IMR-90 (cell line): ENCODE results near the gene MYO1A. TPM values are rescaled to one million over a fixed set of nuclear protein-coding genes. Genes with fewer than 3 reads are reported as not detected.
A peak's percentile ranks its signal among the peaks of the same experiment; 100 is the strongest.

ENCODE experiments used
- ATAC-seq: fragments of 200-7000 bp; cut with Tn5 transposase; 2 replicates; pipeline ENCODE4 v1.9.1; 2020; ENCODE audit warnings: low read depth, mild to moderate bottlenecking, moderate library complexity
- BruUV-seq: library from RNA; stranded (reverse); fragments of 400-500 nt; replicated peaks from 2 replicates; lab custom pipeline; 2021; lab: Mats Ljungman, UMichigan
- CTCF ChIA-PET: fragments of 300-600 bp; formaldehyde crosslinking; extraction: SDS; loops from one replicate; lab custom pipeline; 2021; ENCODE audit warnings: antibody characterized with exemption; lab: Yijun Ruan, JAX
- POLR2A ChIA-PET: fragments of 300-600 bp; sonication (Branson Sonifier 250); formaldehyde crosslinking; loops from one replicate; lab custom pipeline; 2022; ENCODE audit warnings: antibody characterized with exemption; ENCODE audit not compliant: unreplicated experiment; lab: Charles Lee
- DNase-seq: peaks from one replicate; pipeline ENCODE4 v3.0.0; 2013
- H2AFZ ChIP-seq: replicated peaks from 2 replicates; pipeline ENCODE3; 2013; ENCODE audit warnings: low read length, mild to moderate bottlenecking; ENCODE audit not compliant: poor library complexity
- H2AK5ac ChIP-seq: 2 replicates; pipeline ENCODE4 v1.6.1; 2013; ENCODE audit warnings: low read depth, low read length, inconsistent platforms
- H2AK9ac ChIP-seq: replicated peaks from 2 replicates; pipeline ENCODE3; 2013; ENCODE audit warnings: mild to moderate bottlenecking, low read depth, low read length, moderate library complexity; ENCODE audit not compliant: poor library complexity
- H2BK120ac ChIP-seq: 2 replicates; pipeline ENCODE4 v1.6.1; 2013; ENCODE audit warnings: low read depth, low read length, inconsistent platforms
- H2BK15ac ChIP-seq: 3 replicates; pipeline ENCODE4 v1.6.1; 2013; ENCODE audit warnings: low read depth, low read length, inconsistent platforms
- H2BK20ac ChIP-seq: 2 replicates; pipeline ENCODE4 v1.6.1; 2013; ENCODE audit warnings: low read depth, mild to moderate bottlenecking, inconsistent platforms, low read length, moderate library complexity
- H2BK5ac ChIP-seq: 2 replicates; pipeline ENCODE4 v1.6.1; 2013; ENCODE audit warnings: mild to moderate bottlenecking, low read depth, low read length, inconsistent platforms; ENCODE audit not compliant: poor library complexity, severe bottlenecking
- H3K14ac ChIP-seq: replicated peaks from 2 replicates; pipeline ENCODE4 v1.6.1; 2013; ENCODE audit warnings: low read depth, low read length, inconsistent platforms
- H3K18ac ChIP-seq: 2 replicates; pipeline ENCODE4 v1.6.1; 2013; ENCODE audit warnings: low read depth, low read length, control low read depth
- H3K23ac ChIP-seq: 2 replicates; pipeline ENCODE4 v1.6.1; 2013; ENCODE audit warnings: low read depth, low read length, inconsistent platforms
- H3K27ac ChIP-seq: 2 replicates; pipeline ENCODE4 v1.5.1; 2013; ENCODE audit warnings: mild to moderate bottlenecking, control low read depth, low read length; ENCODE audit not compliant: insufficient read depth
- H3K27me3 ChIP-seq: 2 replicates; pipeline ENCODE4 v1.6.1; 2013; ENCODE audit warnings: low read length; ENCODE audit not compliant: control insufficient read depth, insufficient read depth
- H3K36me3 ChIP-seq: 2 replicates; pipeline ENCODE4 v1.6.1; 2013; ENCODE audit warnings: low read length, mixed read lengths; ENCODE audit not compliant: control insufficient read depth, insufficient read depth
- H3K4ac ChIP-seq: 2 replicates; pipeline ENCODE4 v1.6.1; 2013; ENCODE audit warnings: low read depth, low read length, inconsistent platforms
- H3K4me1 ChIP-seq: 2 replicates; pipeline ENCODE4 v1.6.1; 2013; ENCODE audit warnings: low read length, mixed read lengths; ENCODE audit not compliant: control insufficient read depth, insufficient read depth
- H3K4me2 ChIP-seq: 2 replicates; pipeline ENCODE4 v1.6.1; 2013; ENCODE audit warnings: low read depth, mild to moderate bottlenecking, control low read depth, low read length, moderate library complexity
- H3K4me3 ChIP-seq: 2 replicates; pipeline ENCODE4 v1.5.1; 2013; ENCODE audit warnings: low read depth, mild to moderate bottlenecking, control low read depth, low read length, moderate library complexity; ENCODE audit not compliant: insufficient read depth
- H3K56ac ChIP-seq: 2 replicates; pipeline ENCODE4 v1.6.1; 2013; ENCODE audit warnings: low read length, inconsistent platforms; ENCODE audit not compliant: insufficient read depth; ENCODE audit errors: extremely low read depth
- H3K79me1 ChIP-seq, 2 experiments: 2 replicates each; pipeline ENCODE4 v1.6.1; 2013; ENCODE audit warnings: low read length in 2 of 2, inconsistent platforms in 1 of 2, low read depth in 1 of 2
- H3K9ac ChIP-seq: 2 replicates; pipeline ENCODE4 v1.6.1; 2013; ENCODE audit warnings: low read depth, low read length, control low read depth
- H3K9me1 ChIP-seq: 2 replicates; pipeline ENCODE4 v1.6.1; 2013; ENCODE audit warnings: low read length, inconsistent platforms; ENCODE audit not compliant: insufficient read depth
- H3K9me3 ChIP-seq: 2 replicates; pipeline ENCODE4 v1.6.1; 2013; ENCODE audit warnings: low read length; ENCODE audit not compliant: control insufficient read depth, insufficient read depth
- H4K20me1 ChIP-seq: 2 replicates; pipeline ENCODE4 v1.6.1; 2013; ENCODE audit warnings: low read length, inconsistent platforms; ENCODE audit not compliant: insufficient read depth
- H4K5ac ChIP-seq: 2 replicates; pipeline ENCODE4 v1.6.1; 2013; ENCODE audit warnings: mild to moderate bottlenecking, low read depth, low read length, control low read depth
- H4K8ac ChIP-seq, 2 experiments: 2 replicates each; pipeline ENCODE4 v1.6.1; 2013; ENCODE audit warnings: low read depth in 2 of 2, low read length in 2 of 2, control low read depth in 1 of 2, inconsistent platforms in 1 of 2
- H4K91ac ChIP-seq: 2 replicates; pipeline ENCODE4 v1.6.1; 2013; ENCODE audit warnings: low read depth, low read length, inconsistent platforms; ENCODE audit not compliant: insufficient read depth
- MAZ ChIP-seq: IDR thresholded peaks from 2 replicates; pipeline ENCODE4 v1.6.1; 2012; ENCODE audit warnings: low read depth, mild to moderate bottlenecking, low read length, improper control_type of control experiment, moderate library complexity, borderline replicate concordance
- POLR2A ChIP-seq: IDR thresholded peaks from 2 replicates; pipeline ENCODE4 v1.6.1; 2012; ENCODE audit warnings: mild to moderate bottlenecking, low read depth, low read length
- WGBS, 2 experiments: methylation state at CpG; one replicate each; pipeline versions ENCODE4 v1.1.5 to v1.1.7; 2013; ENCODE audit warnings: missing lambda C conversion rate in 2 of 2; ENCODE audit not compliant: insufficient read length in 1 of 2; ENCODE audit errors: extremely low coverage in 2 of 2; 5-methylcytosine and 5-hydroxymethylcytosine counted together
- dilution Hi-C: fragments of 300-500 bp; cut with HindIII; formaldehyde crosslinking; loops from one replicate; pipeline ENCODE4 v1.14.3; 2018; ENCODE audit warnings: low sequenced_read_pairs; ENCODE audit not compliant: unreplicated experiment
- in situ Hi-C: fragments of 300-500 bp; cut with MboI; formaldehyde crosslinking; loops from 3 replicates; pipeline ENCODE4 v1.14.3; 2019; ENCODE audit warnings: low sequenced_read_pairs, inconsistent platforms, mixed read lengths
- intact Hi-C: fragments of 100-400 bp; cut with micrococcal nuclease; formaldehyde crosslinking; loops from 2 replicates; pipeline ENCODE4 v1.10.0; 2022
- polyA plus RNA-seq, 3 experiments: library from polyadenylated mRNA; depleted of rRNA; stranded (reverse); fragments of >200 nt; gene quantifications; 2 replicates each; pipeline ENCODE4 v1.2.3, GENCODE V29; 2012; ENCODE audit warnings: low replicate concordance in 1 of 3
- total RNA-seq: library from RNA; depleted of rRNA; stranded (reverse); fragments of >200 nt; gene quantifications from 2 replicates; pipeline ENCODE4 v1.2.3, GENCODE V29; 2012

Gene MYO1A
- total and polyA plus RNA-seq, 2 of the 4 experiments (the other 2 are of a cell fraction): under 0.01 TPM; not detected in 1

DNA sequence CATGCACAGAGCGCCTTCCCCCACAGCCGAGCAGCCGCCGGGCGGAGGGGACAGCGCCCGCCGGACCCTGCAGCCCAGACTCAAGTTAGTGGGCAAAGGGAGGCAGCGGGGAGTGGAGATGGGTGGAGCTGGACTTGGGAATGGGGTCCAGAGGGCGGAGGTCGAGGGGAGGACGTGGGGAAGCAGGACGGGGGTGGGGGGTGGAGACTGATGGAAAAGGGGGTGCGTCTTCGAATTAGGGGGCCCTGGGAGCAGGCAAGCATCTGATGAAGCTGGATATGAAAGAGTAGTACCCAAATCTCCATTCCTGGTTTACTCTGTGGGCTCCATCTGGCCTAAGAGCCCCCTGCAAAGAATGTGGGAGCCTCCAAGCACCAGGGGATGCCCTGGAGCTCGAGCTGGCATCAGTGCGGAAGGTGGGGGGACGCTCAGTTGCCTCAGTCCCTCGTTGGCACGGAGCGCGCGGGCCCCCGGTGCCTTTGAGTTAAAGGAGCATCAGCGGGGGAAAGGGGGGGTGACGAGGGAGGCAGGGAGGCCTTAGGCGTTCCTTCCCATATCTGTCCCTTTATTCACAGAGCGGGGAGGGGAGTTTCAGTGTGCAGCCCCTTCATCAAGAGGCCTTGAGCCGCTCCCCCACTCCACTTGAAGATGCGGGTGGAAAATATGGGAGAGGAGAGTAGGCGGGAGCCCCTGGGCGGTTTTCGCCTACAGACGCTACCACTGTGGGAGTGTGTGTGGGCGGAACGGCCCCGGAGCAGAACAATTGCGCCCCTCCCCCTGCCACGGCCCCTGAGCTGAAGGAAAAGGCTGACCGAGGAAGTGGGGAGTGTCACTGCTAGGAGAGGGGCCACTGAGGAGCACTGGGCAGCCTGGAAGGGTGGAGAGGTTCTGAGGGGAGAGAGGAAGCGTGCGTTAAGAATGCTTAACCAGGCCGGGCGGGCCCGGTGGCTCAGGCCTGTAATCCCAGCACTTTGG is 39.6 kb upstream of the MYO1A start:
- Histone ChIP-seq H2BK5ac (peak overlapping the region; percentile 99), H4K91ac (peak overlapping the region; percentile 93), H3K27me3 (no peaks in the 10 kb centered on the region), H2BK15ac (no peak overlapping the region; the same call in 2 of the 3 replicates), H3K9ac (peak overlapping the region; percentile 100), H3K4ac (peak overlapping the region; percentile 99), H3K9me1 (peaks cover 6% of the 10 kb centered on the region), H2AK5ac (peak overlapping the region; percentile 93), H4K5ac (peak overlapping the region; percentile 85), H3K14ac (peak overlapping the region; percentile 99), H3K4me2 (peak overlapping the region; percentile 77), H2BK120ac (peak overlapping the region; percentile 79), H3K18ac (peak overlapping the region; percentile 75), H3K56ac (peak overlapping the region; percentile 98), H3K23ac (peak overlapping the region; percentile 90), H3K79me1 (peaks cover 9 to 53% of the 10 kb centered on the region in 2 experiments), H3K4me1 (peaks cover 38% of the 10 kb centered on the region), H4K20me1 (peaks cover 51% of the 10 kb centered on the region), H2AK9ac (peak overlapping the region; percentile 100), H3K27ac (peak overlapping the region; percentile 99), H3K4me3 (peak overlapping the region; percentile 98), H3K36me3 (peaks cover 37% of the 10 kb centered on the region), H3K9me3 (no peaks in the 10 kb centered on the region), H2AFZ (peak overlapping the region; percentile 86), H2BK20ac (no peak overlapping the region), H4K8ac (peak overlapping the region; percentile 71 to 81; a peak in 3 of 4 replicates)
- DNase-seq (peak; percentile 51), ATAC-seq (peak; percentile 0; the same call in 1 of the 2 replicates)
- 0% methylated on average over 6 of the region's 45 CpGs; no CpG with 5 or more reads in 1 of the 2 experiments for WGBS, 2 experiments
- in situ Hi-C loops (no loop called here), dilution Hi-C loops (no loop called here), intact Hi-C loops (loop anchor here (2.0 kb wide), 1 partner anchor 17 kb away; no protein-coding TSS in a partner anchor)
- CTCF ChIA-PET: no interaction called here
- TF ChIP-seq MAZ (0 out of 2 replicates have a peak, but pooled peaks have one; percentile 15), POLR2A (no peak; the same call in none of the 2 replicates)
- POLR2A ChIA-PET: interaction anchor here (1.1 to 1.7 kb wide), 2 partner anchors 10 to 22 kb away, joined by 4 to 8 read pairs; partner anchors contain the start of gene STAT6
- no TSS peak for BruUV-seq
